SK-N-SH (cell line): ENCODE data around the gene GH2. TPM values are rescaled to one million over a fixed set of nuclear protein-coding genes. Genes with fewer than 3 reads are reported as not detected.

Experiments
- CTCF ChIA-PET: fragments of 300-600, 350-600 bp; formaldehyde crosslinking; extraction: SDS; loops from one replicate; lab custom pipeline; 2021; lab: Yijun Ruan, JAX
- POLR2A ChIA-PET: fragments of 350-600 bp; sonication (Branson Sonifier 250); formaldehyde crosslinking; extraction: SDS; loops from one replicate; lab custom pipeline; 2020; ENCODE audit warnings: antibody characterized with exemption, inconsistent platforms; lab: Yijun Ruan, JAX
- DNase-seq: peaks from one replicate; pipeline ENCODE4 v3.0.0; 2012
- H2AFZ ChIP-seq: fragments of 200-600 bp; sonication (generic); 2 replicates; pipeline ENCODE4 v1.8.1; 2016; ENCODE audit warnings: antibody characterized with exemption, mild to moderate bottlenecking, low read depth
- H3F3A ChIP-seq: fragments of 200-600 bp; sonication (generic); replicated peaks from 2 replicates; pipeline ENCODE3; 2016; ENCODE audit warnings: antibody characterized with exemption, mild to moderate bottlenecking; ENCODE audit not compliant: insufficient read depth
- H3K27ac ChIP-seq, 2 experiments: fragments of 200-500 bp in 1 of 2; fragments of 200-600 bp in 1 of 2; sonication (Bioruptor generic) in 1 of 2; sonication (generic), shearing (Covaris generic) in 1 of 2; 2 replicates each; pipeline versions ENCODE4 v1.5.1 to v1.6.1; 2014 to 2016; ENCODE audit warnings: low read depth in 2 of 2, inconsistent platforms in 1 of 2, low read length in 1 of 2, mild to moderate bottlenecking in 1 of 2, mixed read lengths in 1 of 2
- H3K27me3 ChIP-seq: fragments of 200-600 bp; sonication (generic), shearing (Covaris generic); 2 replicates; pipeline ENCODE4 v1.6.1; 2016; ENCODE audit warnings: mixed run types; ENCODE audit not compliant: insufficient read depth
- H3K36me3 ChIP-seq, 2 experiments: fragments of 200-500 bp in 1 of 2; fragments of 200-600 bp in 1 of 2; sonication (Bioruptor generic) in 1 of 2; sonication (generic) in 1 of 2; replicated peaks in 1 of 2; 2 replicates each; pipeline versions ENCODE3 to v1.5.1; 2014 to 2016; ENCODE audit warnings: low read length in 1 of 2, mild to moderate bottlenecking in 1 of 2; ENCODE audit not compliant: insufficient read depth in 2 of 2, control insufficient read depth in 1 of 2
- H3K4me1 ChIP-seq, 2 experiments: fragments of 200-500 bp in 1 of 2; fragments of 200-600 bp in 1 of 2; sonication (Bioruptor generic) in 1 of 2; sonication (generic), shearing (Covaris generic) in 1 of 2; 2 replicates each; pipeline versions ENCODE4 v1.5.1 to v1.6.1; 2014 to 2016; ENCODE audit warnings: low read depth in 1 of 2, low read length in 1 of 2, mixed run types in 1 of 2; ENCODE audit not compliant: insufficient read depth in 2 of 2, control insufficient read depth in 1 of 2
- H3K4me2 ChIP-seq: fragments of 200-600 bp; sonication (generic), shearing (Covaris generic); 2 replicates; pipeline ENCODE4 v1.6.1; 2017; ENCODE audit warnings: mixed run types
- H3K4me3 ChIP-seq, 2 experiments: fragments of 200-500 bp in 1 of 2; fragments of 200-600 bp in 1 of 2; sonication (Bioruptor generic) in 1 of 2; sonication (generic), shearing (Covaris generic) in 1 of 2; 2 replicates each; pipeline versions ENCODE4 v1.5.1 to v1.8.1; 2014 to 2016; ENCODE audit warnings: low read depth in 2 of 2, inconsistent platforms in 1 of 2, low read length in 1 of 2, mild to moderate bottlenecking in 1 of 2, mixed read lengths in 1 of 2, moderate library complexity in 1 of 2
- H3K79me2 ChIP-seq: fragments of 200-600 bp; sonication (generic); 2 replicates; pipeline ENCODE4 v1.8.1; 2017; ENCODE audit warnings: mild to moderate bottlenecking; ENCODE audit not compliant: insufficient read depth
- H3K9ac ChIP-seq: fragments of 200-600 bp; sonication (generic); 2 replicates; pipeline ENCODE4 v1.6.1; 2017; ENCODE audit warnings: mixed run types
- H3K9me2 ChIP-seq: fragments of 200-600 bp; sonication (generic); 2 replicates; pipeline ENCODE4 v1.6.1; 2017; ENCODE audit warnings: mixed run types
- H3K9me3 ChIP-seq: fragments of 200-600 bp; sonication (generic); 2 replicates; pipeline ENCODE4 v1.6.1; 2017; ENCODE audit warnings: mixed run types, mild to moderate bottlenecking, moderate library complexity
- H4K20me1 ChIP-seq: fragments of 200-600 bp; sonication (generic); 2 replicates; pipeline ENCODE4 v1.6.1; 2017; ENCODE audit warnings: mild to moderate bottlenecking, mixed run types; ENCODE audit not compliant: insufficient read depth
- CTCF ChIP-seq: fragments of 200-600 bp; sonication (generic); IDR thresholded peaks from 2 replicates; pipeline ENCODE4 v1.6.1; 2017; ENCODE audit warnings: antibody characterized with exemption, mild to moderate bottlenecking, moderate library complexity
- EZH2phosphoT487 ChIP-seq: fragments of 200-600 bp; sonication (generic); IDR thresholded peaks from 2 replicates; pipeline ENCODE4 v1.6.1; 2017; ENCODE audit warnings: low read depth, mixed run types, mild to moderate bottlenecking, antibody characterized with exemption, moderate library complexity, borderline replicate concordance
- FOXM1 ChIP-seq: IDR thresholded peaks from 2 replicates; pipeline ENCODE4 v1.4.0; 2012; ENCODE audit warnings: low read depth, mild to moderate bottlenecking
- IRF3 ChIP-seq: fragments of 150-350 bp; IDR thresholded peaks from 2 replicates; pipeline ENCODE4 v1.6.1; 2016; ENCODE audit warnings: mild to moderate bottlenecking, low read depth, low read length
- JUND ChIP-seq: IDR thresholded peaks from 2 replicates; pipeline ENCODE4 v1.4.0; 2012
- MEF2A ChIP-seq: IDR thresholded peaks from 2 replicates; pipeline ENCODE4 v1.4.0; 2012; ENCODE audit warnings: low read depth, borderline replicate concordance
- NFIC ChIP-seq: IDR thresholded peaks from 2 replicates; pipeline ENCODE4 v1.4.0; 2012; ENCODE audit warnings: borderline replicate concordance
- NRF1 ChIP-seq: IDR thresholded peaks from 2 replicates; pipeline ENCODE4 v1.6.1; 2012; ENCODE audit warnings: low read depth, mild to moderate bottlenecking, low read length
- PBX3 ChIP-seq: IDR thresholded peaks from 2 replicates; pipeline ENCODE4; 2012
- POLR2AphosphoS5 ChIP-seq: IDR thresholded peaks from 2 replicates; pipeline ENCODE4 v1.6.1; 2012; ENCODE audit warnings: low read depth, low read length
- RAD21 ChIP-seq: IDR thresholded peaks from 2 replicates; pipeline ENCODE4 v1.6.1; 2012; ENCODE audit warnings: mild to moderate bottlenecking, low read length
- RFX5 ChIP-seq: IDR thresholded peaks from 2 replicates; pipeline ENCODE4 v1.6.1; 2012; ENCODE audit warnings: mild to moderate bottlenecking, improper control_type of control experiment, low read length
- RXRA ChIP-seq: IDR thresholded peaks from 2 replicates; pipeline ENCODE4 v1.4.0; 2012; ENCODE audit warnings: low read depth, mild to moderate bottlenecking, borderline replicate concordance
- SIN3A ChIP-seq: IDR thresholded peaks from 2 replicates; pipeline ENCODE4 v1.6.1; 2012; ENCODE audit warnings: low read depth, mild to moderate bottlenecking, low read length, moderate library complexity, borderline replicate concordance
- SMC3 ChIP-seq: IDR thresholded peaks from 2 replicates; pipeline ENCODE4 v1.6.1; 2012; ENCODE audit warnings: low read depth, low read length, improper control_type of control experiment
- TCF12 ChIP-seq: IDR thresholded peaks from 2 replicates; pipeline ENCODE4 v1.4.0; 2012
- TEAD4 ChIP-seq: IDR thresholded peaks from 2 replicates; pipeline ENCODE4 v1.4.0; 2012; ENCODE audit warnings: mild to moderate bottlenecking, borderline replicate concordance; ENCODE audit not compliant: insufficient read depth
- ZBTB33 ChIP-seq: IDR thresholded peaks from 2 replicates; pipeline ENCODE4 v1.4.0; 2012; ENCODE audit warnings: low read depth, borderline replicate concordance
- WGBS: methylation state at CpG from one replicate; pipeline ENCODE4 v1.1.6; 2017; ENCODE audit warnings: low lambda C conversion rate; 5-methylcytosine and 5-hydroxymethylcytosine counted together
- polyA plus RNA-seq, 3 experiments: library from polyadenylated mRNA; depleted of rRNA; stranded (reverse); fragments of >200 nt; gene quantifications; 2 replicates each; pipeline ENCODE4 v1.2.3, GENCODE V29; 2012

The GH2 gene
- polyA plus RNA-seq, 1 of the 3 experiments (the other 2 are of a cell fraction): not detected

- no peak overlapping the region for H3K4me2 ChIP-seq
- H3K9me2 ChIP-seq: no peaks in the 10 kb centered on the region
- H3F3A ChIP-seq: no peaks in the 10 kb centered on the region
- no peak overlapping the region for H3K4me3 ChIP-seq
- H3K27ac ChIP-seq: no peak overlapping the region
- WGBS: 55% methylated on average over 6 of the region's 8 CpGs
- no peaks in the 10 kb centered on the region for H3K36me3 ChIP-seq
- TF ChIP-seq FOXM1 (no peak), NRF1 (no peak), CTCF (peak; percentile 70), ZBTB33 (no peak), PBX3 (no peak), SIN3A (no peak), TEAD4 (no peak), JUND (no peak), TCF12 (no peak), POLR2AphosphoS5 (no peak), NFIC (no peak), RAD21 (peak; percentile 62), IRF3 (no peak), RXRA (no peak), SMC3 (peak; percentile 30; the same call in 1 of the 2 replicates), EZH2phosphoT487 (no peak), MEF2A (no peak), RFX5 (no peak)
- POLR2A ChIA-PET: interaction anchor here (0.6 kb wide), 1 partner anchor 371 kb away, joined by 5 read pairs; no protein-coding TSS in a partner anchor
- no peak overlapping the region for H2AFZ ChIP-seq
- H3K9ac ChIP-seq: no peak overlapping the region
- no peaks in the 10 kb centered on the region for H3K9me3 ChIP-seq
- no peaks in the 10 kb centered on the region; a peak in 1 of 4 replicates for H3K4me1 ChIP-seq
- H3K27me3 ChIP-seq: peaks cover 43% of the 10 kb centered on the region
- CTCF ChIA-PET: interaction anchor here (0.6 to 4.6 kb wide), 50 partner anchors 8 to 486 kb away, joined by 3 to 88 read pairs (median 5); partner anchors contain the start of genes GH2 and ICAM2
- H3K79me2 ChIP-seq: no peaks in the 10 kb centered on the region
- peak; percentile 88 for DNase-seq
- no peaks in the 10 kb centered on the region for H4K20me1 ChIP-seq
Observed at GRCh38 chr17:63911657-63912100, 29.9 kb upstream of the GH2 start.
